Measurements from ENCODE around the gene SLC25A3.
"Not testable (repeated sequence)": the region's sequence is repeated elsewhere in the genome, so short reads cannot be mapped to it uniquely, and the experiment has no call there.

Gene SLC25A3

DNA sequence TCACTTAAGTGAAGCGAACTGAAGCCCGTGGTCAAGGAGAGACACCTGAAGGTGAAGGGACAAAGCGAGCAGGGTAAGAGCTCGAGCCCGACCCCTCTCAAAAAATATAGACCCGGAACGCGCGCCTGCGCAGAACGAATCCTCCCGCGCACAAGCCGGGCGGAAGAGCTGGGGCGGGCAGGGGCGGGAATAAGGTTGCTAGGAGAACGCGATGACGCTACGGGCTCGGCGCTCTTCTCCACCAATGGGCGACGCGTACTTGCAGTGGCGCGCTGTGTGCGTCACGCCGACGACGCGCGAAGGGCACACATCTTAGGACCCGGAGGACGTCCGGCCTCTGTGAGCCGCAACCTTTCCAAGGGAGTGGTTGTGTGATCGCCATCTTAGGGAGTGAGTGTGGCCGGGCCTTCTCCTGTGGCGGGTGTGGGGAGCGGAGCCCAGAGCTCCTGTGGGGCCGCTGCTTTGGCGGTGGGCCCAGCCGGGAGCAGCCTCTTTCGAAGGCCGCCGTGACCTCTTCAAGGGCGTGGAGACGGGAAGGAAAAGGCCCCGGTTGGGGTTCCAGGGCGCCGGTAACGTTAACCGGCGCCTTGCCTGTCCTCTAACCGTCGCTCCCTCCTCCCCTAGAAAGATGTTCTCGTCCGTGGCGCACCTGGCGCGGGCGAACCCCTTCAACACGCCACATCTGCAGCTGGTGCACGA is at the start of gene SLC25A3:
SLC25A3 (plus strand) TSS at position 336 of the 699 bp plus-strand sequence; CDS start at position 629, 293 bp downstream.
- H3K27ac ChIP-seq (ENCODE audit: low read length): peak within 1 kb of the TSS; percentile 82
- no peaks in the 10 kb centered on the region for H3K27me3 ChIP-seq (ENCODE audit: control insufficient read depth, insufficient read depth, low read length)
- peak within 1 kb of the TSS; percentile 97 for H3K9ac ChIP-seq (ENCODE audit: low read length)
- H3K36me3 ChIP-seq (ENCODE audit: control insufficient read depth, low read depth, low read length): peaks cover 36% of the 10 kb centered on the region
- peaks cover 16% of the 10 kb centered on the region for H3K4me1 ChIP-seq (ENCODE audit: control insufficient read depth, low read depth, low read length)
- no peaks in the 10 kb centered on the region for H3K9me3 ChIP-seq (ENCODE audit: control insufficient read depth, low read depth, low read length)
- H3K4me3 ChIP-seq (ENCODE audit: low read length): peak within 1 kb of the TSS; percentile 98

DNA sequence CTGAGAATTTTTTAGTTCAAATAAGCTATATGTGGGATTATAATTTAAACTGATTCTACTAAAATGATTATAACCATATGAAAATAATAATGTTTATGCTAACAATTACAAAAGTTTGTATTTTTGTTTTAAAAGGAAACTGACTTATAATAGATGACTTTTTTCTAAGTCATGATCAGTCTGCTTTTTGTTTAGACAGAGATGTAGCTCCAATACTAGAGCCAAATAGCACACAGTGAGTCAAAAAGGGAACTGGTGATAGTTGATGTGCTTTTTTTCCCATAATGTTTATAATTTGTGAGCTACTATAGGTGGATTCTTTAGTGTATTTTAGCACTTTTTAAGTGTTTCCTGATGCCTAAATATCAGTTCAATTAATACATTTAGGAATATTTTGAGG is 49.8 kb upstream of the SLC25A3 start:
- H3K4me1 ChIP-seq (ENCODE audit: control insufficient read depth, low read depth, low read length): no peaks in the 10 kb centered on the region
- peaks cover 76% of the 10 kb centered on the region for H3K36me3 ChIP-seq (ENCODE audit: control insufficient read depth, low read depth, low read length)
- H3K27me3 ChIP-seq (ENCODE audit: control insufficient read depth, insufficient read depth, low read length): no peaks in the 10 kb centered on the region

DNA sequence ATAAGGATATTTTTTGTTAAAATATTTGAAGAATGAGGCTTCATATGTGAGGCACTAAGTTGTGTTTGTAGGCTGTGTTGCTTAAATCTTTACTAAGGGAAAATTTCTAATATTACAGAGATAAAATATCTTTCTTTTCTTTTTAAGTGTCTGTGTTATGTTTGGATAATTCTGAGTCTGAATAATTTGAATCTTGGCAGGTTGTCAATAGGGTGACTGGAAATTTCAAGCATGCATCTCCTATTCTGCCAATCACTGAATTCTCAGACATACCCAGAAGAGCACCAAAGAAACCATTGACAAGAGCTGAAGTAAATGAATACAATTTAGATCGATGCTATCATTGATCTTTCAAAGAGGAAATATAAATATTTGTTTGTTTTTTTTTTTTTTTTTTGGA is 48.7 kb upstream of the SLC25A3 start:
- Histone ChIP-seq H3K27me3 (ENCODE audit: control insufficient read depth, insufficient read depth, low read length) (no peaks in the 10 kb centered on the region), H3K9me3 (ENCODE audit: control insufficient read depth, low read depth, low read length) (no peaks in the 10 kb centered on the region), H3K27ac (ENCODE audit: low read length) (no peak overlapping the region), H3K36me3 (ENCODE audit: control insufficient read depth, low read depth, low read length) (peaks cover 84% of the 10 kb centered on the region), H3K4me1 (ENCODE audit: control insufficient read depth, low read depth, low read length) (no peaks in the 10 kb centered on the region), H3K4me3 (ENCODE audit: low read length) (no peak overlapping the region), H3K9ac (ENCODE audit: low read length) (no peak overlapping the region)

More for the DNA sequence above, 49.8 kb upstream of the SLC25A3 start:
- Histone ChIP-seq H3K9me3 (ENCODE audit: control insufficient read depth, low read depth, low read length) (no peaks in the 10 kb centered on the region), H3K4me3 (ENCODE audit: low read length) (no peak overlapping the region), H3K27ac (ENCODE audit: low read length) (no peak overlapping the region), H3K9ac (ENCODE audit: low read length) (no peak overlapping the region)

DNA sequence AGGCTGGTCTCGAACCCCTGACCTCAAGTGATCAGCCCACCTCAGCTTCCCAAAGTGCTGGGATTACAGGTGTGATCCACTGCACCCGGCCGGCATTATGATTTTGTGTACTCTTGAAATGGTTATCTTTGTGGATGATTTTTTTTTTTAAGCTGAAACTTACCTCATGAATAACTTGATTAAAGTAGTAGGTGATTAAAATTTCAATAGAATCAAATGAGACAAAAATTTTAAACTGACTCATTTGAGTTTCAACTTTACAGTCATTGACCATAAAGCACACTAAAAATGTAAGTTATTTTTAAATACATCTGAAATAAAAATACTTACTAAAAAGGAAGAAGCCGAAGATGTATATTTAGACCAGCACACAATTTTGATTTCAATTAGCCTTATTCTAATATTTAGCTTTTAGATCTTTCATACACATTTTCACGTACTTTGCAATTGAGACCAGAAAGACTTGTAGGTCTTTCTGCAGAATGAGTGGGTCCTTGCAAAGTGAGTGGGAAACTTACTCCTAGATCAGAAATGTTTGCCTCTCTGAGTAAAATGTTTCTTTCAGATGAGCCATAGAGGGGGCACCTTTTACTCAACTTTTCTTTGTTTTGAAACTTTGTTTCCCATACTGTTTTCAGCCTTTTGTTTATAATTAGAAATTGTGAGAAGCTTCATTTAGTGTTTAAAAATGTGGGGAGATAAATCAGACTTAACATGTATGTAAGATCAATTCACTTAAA is 43.9 kb upstream of the SLC25A3 start:
- Histone ChIP-seq H3K9me3 (ENCODE audit: control insufficient read depth, low read depth, low read length) (no peaks in the 10 kb centered on the region), H3K27me3 (ENCODE audit: control insufficient read depth, insufficient read depth, low read length) (no peaks in the 10 kb centered on the region), H3K4me1 (ENCODE audit: control insufficient read depth, low read depth, low read length) (no peaks in the 10 kb centered on the region), H3K9ac (ENCODE audit: low read length) (no peak overlapping the region), H3K4me3 (ENCODE audit: low read length) (no peak overlapping the region), H3K36me3 (ENCODE audit: control insufficient read depth, low read depth, low read length) (peaks cover 60% of the 10 kb centered on the region), H3K27ac (ENCODE audit: low read length) (no peak overlapping the region)

DNA sequence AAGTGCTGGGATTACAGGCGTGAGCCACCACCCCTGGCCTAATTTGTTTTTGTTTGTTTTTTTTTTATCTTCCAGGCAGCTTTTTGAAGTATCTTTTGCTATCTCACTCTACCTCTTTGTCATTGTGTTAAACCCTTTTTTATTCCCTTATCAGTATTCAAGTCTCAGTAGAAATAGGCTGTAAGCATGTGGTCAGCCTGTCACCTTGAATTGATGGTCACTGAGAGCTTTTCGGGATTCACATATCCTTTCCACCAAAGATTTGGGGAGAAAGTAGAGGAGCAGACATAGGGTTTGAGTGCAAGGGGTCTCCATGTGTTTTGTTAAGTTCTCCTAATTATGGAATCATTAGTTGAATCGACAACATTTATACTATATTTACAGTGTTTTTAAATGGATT is 41.7 kb upstream of the SLC25A3 start:
- H3K9me3 ChIP-seq (ENCODE audit: control insufficient read depth, low read depth, low read length): no peaks in the 10 kb centered on the region
- H3K9ac ChIP-seq (ENCODE audit: low read length): no peak overlapping the region
- no peaks in the 10 kb centered on the region for H3K4me1 ChIP-seq (ENCODE audit: control insufficient read depth, low read depth, low read length)
- peaks cover 40% of the 10 kb centered on the region for H3K36me3 ChIP-seq (ENCODE audit: control insufficient read depth, low read depth, low read length)
- no peaks in the 10 kb centered on the region for H3K27me3 ChIP-seq (ENCODE audit: control insufficient read depth, insufficient read depth, low read length)
- no peak overlapping the region for H3K4me3 ChIP-seq (ENCODE audit: low read length)
- H3K27ac ChIP-seq (ENCODE audit: low read length): no peak overlapping the region

DNA sequence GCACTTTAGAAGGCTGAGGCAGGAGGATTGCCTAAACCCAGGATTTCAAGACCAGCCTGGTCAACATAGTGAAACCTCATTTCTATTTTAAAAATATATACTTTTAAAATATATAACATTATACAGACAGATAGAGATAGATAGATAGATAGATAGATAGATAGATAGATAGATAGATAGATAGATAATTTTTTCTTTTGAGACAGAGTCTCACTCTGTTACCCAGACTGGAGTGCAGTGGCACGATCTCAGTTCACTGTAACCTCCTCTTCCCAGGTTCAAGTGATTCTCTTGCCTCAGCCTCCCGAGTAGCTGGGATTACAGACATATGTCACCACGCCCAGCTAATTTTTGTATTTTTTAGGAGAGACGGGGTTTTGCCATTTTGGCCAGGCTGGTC is 35.4 kb upstream of the SLC25A3 start:
- not testable (repeated sequence) for H3K9me3 ChIP-seq (ENCODE audit: control insufficient read depth, low read depth, low read length); H3K36me3 ChIP-seq (ENCODE audit: control insufficient read depth, low read depth, low read length); H3K27ac ChIP-seq (ENCODE audit: low read length); H3K4me3 ChIP-seq (ENCODE audit: low read length); H3K9ac ChIP-seq (ENCODE audit: low read length); H3K27me3 ChIP-seq (ENCODE audit: control insufficient read depth, insufficient read depth, low read length); H3K4me1 ChIP-seq (ENCODE audit: control insufficient read depth, low read depth, low read length)

DNA sequence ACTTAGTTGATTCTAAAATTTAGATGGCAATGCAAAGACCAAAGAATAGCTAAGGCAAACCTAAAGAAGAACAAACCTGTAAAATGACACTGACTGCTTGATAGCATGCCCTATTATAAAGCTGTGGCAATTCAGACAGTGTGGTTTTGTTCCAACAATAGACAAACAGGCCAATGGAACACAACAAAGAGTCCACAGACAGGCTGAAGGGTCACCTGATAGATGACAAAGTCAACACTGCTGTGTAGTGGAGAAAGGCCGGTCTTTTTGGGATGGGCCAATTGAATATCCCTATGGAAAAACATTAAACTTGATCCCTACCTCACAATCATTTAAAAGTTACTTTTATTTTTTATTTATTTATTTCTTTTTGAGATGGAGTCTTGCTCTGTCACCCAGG is 33.8 kb upstream of the SLC25A3 start:
- Histone ChIP-seq H3K36me3 (ENCODE audit: control insufficient read depth, low read depth, low read length) (no peaks in the 10 kb centered on the region), H3K27ac (ENCODE audit: low read length) (no peak overlapping the region)

DNA sequence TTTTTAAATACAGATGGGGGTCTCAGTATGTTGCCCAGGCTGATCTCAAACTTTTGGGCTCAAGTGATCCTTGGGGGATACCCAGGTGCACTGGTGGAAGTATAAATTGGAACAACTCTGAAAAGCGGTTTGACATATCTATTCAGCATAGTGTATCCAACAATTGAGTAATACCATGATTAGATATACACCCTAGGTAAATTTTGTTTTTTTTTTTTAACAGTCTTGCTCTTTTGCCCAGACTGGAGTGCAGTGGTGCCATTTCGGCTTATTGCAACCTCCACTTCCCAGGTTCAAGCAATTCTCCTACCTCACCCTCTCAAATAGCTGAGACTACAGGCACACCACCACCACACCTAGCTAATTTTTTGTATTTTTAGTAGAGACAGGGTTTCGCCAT is 31.6 kb upstream of the SLC25A3 start:
- Histone ChIP-seq H3K27me3 (ENCODE audit: control insufficient read depth, insufficient read depth, low read length) (no peaks in the 10 kb centered on the region), H3K36me3 (ENCODE audit: control insufficient read depth, low read depth, low read length) (no peaks in the 10 kb centered on the region), H3K9me3 (ENCODE audit: control insufficient read depth, low read depth, low read length) (no peaks in the 10 kb centered on the region), H3K27ac (ENCODE audit: low read length) (no peak overlapping the region), H3K4me1 (ENCODE audit: control insufficient read depth, low read depth, low read length) (no peaks in the 10 kb centered on the region), H3K4me3 (ENCODE audit: low read length) (no peak overlapping the region), H3K9ac (ENCODE audit: low read length) (no peak overlapping the region)

More for the DNA sequence above, 33.8 kb upstream of the SLC25A3 start:
- H3K4me3 ChIP-seq (ENCODE audit: low read length): no peak overlapping the region
- no peaks in the 10 kb centered on the region for H3K27me3 ChIP-seq (ENCODE audit: control insufficient read depth, insufficient read depth, low read length)
- H3K9me3 ChIP-seq (ENCODE audit: control insufficient read depth, low read depth, low read length): no peaks in the 10 kb centered on the region
- H3K4me1 ChIP-seq (ENCODE audit: control insufficient read depth, low read depth, low read length): no peaks in the 10 kb centered on the region
- H3K9ac ChIP-seq (ENCODE audit: low read length): no peak overlapping the region

DNA sequence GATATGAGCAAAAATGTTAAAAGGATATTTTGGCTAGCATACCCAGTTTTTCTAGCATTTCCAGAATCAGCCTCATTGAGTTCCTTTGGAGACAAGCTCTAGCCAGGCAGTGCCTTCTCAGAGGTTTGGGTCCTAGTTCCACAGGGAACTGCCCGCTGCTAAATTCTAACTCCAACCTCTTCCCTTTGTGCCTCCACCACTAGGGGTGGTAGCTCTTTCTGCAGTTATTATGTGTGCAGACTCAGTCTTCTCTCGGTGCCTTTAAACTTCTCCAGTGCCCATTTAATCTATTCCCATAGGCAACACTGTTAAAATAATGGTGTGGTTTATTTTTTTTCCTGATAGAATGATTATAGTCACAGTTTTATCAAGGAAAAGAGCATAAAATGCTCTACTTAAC is 21.5 kb upstream of the SLC25A3 start:
- no peak overlapping the region for H3K4me3 ChIP-seq (ENCODE audit: low read length)
- H3K36me3 ChIP-seq (ENCODE audit: control insufficient read depth, low read depth, low read length): no peaks in the 10 kb centered on the region
- no peaks in the 10 kb centered on the region for H3K4me1 ChIP-seq (ENCODE audit: control insufficient read depth, low read depth, low read length)
- H3K9me3 ChIP-seq (ENCODE audit: control insufficient read depth, low read depth, low read length): no peaks in the 10 kb centered on the region
- H3K9ac ChIP-seq (ENCODE audit: low read length): no peak overlapping the region
- no peak overlapping the region for H3K27ac ChIP-seq (ENCODE audit: low read length)
- no peaks in the 10 kb centered on the region for H3K27me3 ChIP-seq (ENCODE audit: control insufficient read depth, insufficient read depth, low read length)

DNA sequence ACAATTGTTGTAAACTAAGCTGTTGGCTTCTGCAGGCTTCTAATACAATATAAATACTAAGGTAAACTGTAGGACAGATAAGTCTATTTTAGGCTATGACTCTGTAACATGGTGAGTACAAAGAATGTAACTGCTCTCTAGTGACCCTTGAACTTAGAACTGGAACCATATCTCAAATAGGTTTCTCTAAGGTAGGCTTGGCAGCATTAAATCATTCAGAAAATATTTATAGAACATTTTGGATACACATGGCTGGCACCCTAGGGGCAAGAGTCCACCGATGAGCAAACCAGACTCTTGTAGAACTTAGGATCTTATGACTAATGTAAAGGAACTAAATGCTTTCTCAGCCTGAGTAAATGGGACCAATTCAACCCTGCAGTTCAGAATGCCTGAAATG is 19.4 kb upstream of the SLC25A3 start:
- Histone ChIP-seq H3K4me1 (ENCODE audit: control insufficient read depth, low read depth, low read length) (no peaks in the 10 kb centered on the region), H3K27ac (ENCODE audit: low read length) (no peak overlapping the region), H3K9ac (ENCODE audit: low read length) (no peak overlapping the region), H3K27me3 (ENCODE audit: control insufficient read depth, insufficient read depth, low read length) (no peaks in the 10 kb centered on the region), H3K36me3 (ENCODE audit: control insufficient read depth, low read depth, low read length) (no peaks in the 10 kb centered on the region), H3K9me3 (ENCODE audit: control insufficient read depth, low read depth, low read length) (no peaks in the 10 kb centered on the region), H3K4me3 (ENCODE audit: low read length) (no peak overlapping the region)

DNA sequence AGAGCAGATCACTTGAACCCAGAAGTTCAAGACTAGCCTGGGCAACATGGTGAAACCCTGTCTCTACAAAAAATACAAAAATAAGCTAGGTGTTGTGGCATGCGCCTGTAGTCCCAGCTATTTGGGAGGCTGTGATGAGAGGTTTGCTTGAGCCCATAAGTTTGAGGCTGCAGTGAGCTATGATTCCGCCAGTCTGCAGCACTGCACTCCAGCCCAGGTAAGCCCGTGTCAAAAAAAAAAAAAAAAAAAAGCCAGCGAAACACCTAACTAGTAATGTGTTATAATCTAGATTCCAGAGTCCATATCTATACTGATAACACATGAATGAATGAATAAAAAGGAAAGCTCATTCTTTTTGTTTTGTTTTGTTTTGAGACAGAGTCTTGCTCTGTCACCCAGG is 18.5 kb upstream of the SLC25A3 start:
- Histone ChIP-seq H3K9ac (ENCODE audit: low read length) (no peak overlapping the region), H3K4me3 (ENCODE audit: low read length) (no peak overlapping the region), H3K9me3 (ENCODE audit: control insufficient read depth, low read depth, low read length) (no peaks in the 10 kb centered on the region), H3K36me3 (ENCODE audit: control insufficient read depth, low read depth, low read length) (no peaks in the 10 kb centered on the region), H3K27ac (ENCODE audit: low read length) (no peak overlapping the region), H3K4me1 (ENCODE audit: control insufficient read depth, low read depth, low read length) (no peaks in the 10 kb centered on the region), H3K27me3 (ENCODE audit: control insufficient read depth, insufficient read depth, low read length) (no peaks in the 10 kb centered on the region)

DNA sequence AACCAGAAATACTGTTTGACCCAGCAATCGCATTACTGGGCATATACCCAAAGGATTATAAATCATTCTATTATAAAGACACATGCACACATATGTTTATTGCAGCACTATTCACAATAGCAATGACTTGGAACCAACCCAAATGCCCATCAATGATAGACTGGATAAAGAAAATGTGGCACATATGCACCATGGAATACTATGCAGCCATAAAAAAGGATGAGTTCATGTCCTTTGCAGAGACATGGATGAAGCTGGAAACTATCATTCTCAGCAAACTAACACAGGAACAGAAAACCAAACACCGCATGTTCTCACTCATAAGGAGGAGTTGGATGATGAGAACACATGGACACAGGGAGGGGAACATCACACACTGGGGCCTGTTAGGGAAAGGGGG is 16.7 kb upstream of the SLC25A3 start:
- H3K27ac ChIP-seq (ENCODE audit: low read length); H3K36me3 ChIP-seq (ENCODE audit: control insufficient read depth, low read depth, low read length); H3K9me3 ChIP-seq (ENCODE audit: control insufficient read depth, low read depth, low read length); H3K4me3 ChIP-seq (ENCODE audit: low read length); H3K4me1 ChIP-seq (ENCODE audit: control insufficient read depth, low read depth, low read length); H3K9ac ChIP-seq (ENCODE audit: low read length); H3K27me3 ChIP-seq (ENCODE audit: control insufficient read depth, insufficient read depth, low read length): not testable (repeated sequence)
